ENCODE measurements around the gene MAPK4. TPM values are rescaled to one million over a fixed set of nuclear protein-coding genes. Genes with fewer than 3 reads are reported as not detected.

MAPK4 gene
- total RNA-seq, 1 donor from 2014 or later, result 0.21 TPM

- H3K27me3 Mint-ChIP-seq (ENCODE audit: unreplicated experiment), result no peaks in the 10 kb centered on the region
- TF ChIP-seq CTCF (IDR thresholded peaks at IDR 0.05; ENCODE audit: unreplicated experiment), result no peak
Measured at GRCh38 chr18:50638016-50638883, 78.4 kb downstream of the MAPK4 start.

GRCh38 chr18:50638884-50639420, 79.1 kb downstream of the MAPK4 start:
- TF ChIP-seq CTCF (IDR thresholded peaks at IDR 0.05; ENCODE audit: unreplicated experiment), result no peak
- no peaks in the 10 kb centered on the region for H3K36me3 Mint-ChIP-seq (ENCODE audit: low read depth, unreplicated experiment)
- H3K27me3 Mint-ChIP-seq (ENCODE audit: unreplicated experiment), result no peaks in the 10 kb centered on the region
- peaks cover under 1% of the 10 kb centered on the region for H3K4me1 Mint-ChIP-seq (ENCODE audit: unreplicated experiment)
- no peaks in the 10 kb centered on the region for H3K9me3 Mint-ChIP-seq (ENCODE audit: unreplicated experiment)
- H3K4me3 Mint-ChIP-seq (ENCODE audit: unreplicated experiment), result no peak overlapping the region
- no peak overlapping the region for H3K27ac Mint-ChIP-seq (ENCODE audit: unreplicated experiment)
- no peak for DNase-seq (ENCODE audit: low spot score)

More at GRCh38 chr18:50638016-50638883, 78.4 kb downstream of the MAPK4 start:
- Mint-ChIP-seq H3K9me3 (ENCODE audit: unreplicated experiment) (no peaks in the 10 kb centered on the region), H3K27ac (ENCODE audit: unreplicated experiment) (no peak overlapping the region), H3K4me1 (ENCODE audit: unreplicated experiment) (no peaks in the 10 kb centered on the region), H3K36me3 (ENCODE audit: low read depth, unreplicated experiment) (no peaks in the 10 kb centered on the region), H3K4me3 (ENCODE audit: unreplicated experiment) (no peak overlapping the region)
- no peak for DNase-seq (ENCODE audit: low spot score)

GRCh38 chr18:50639711-50640110, 79.8 kb downstream of the MAPK4 start:
- H3K27ac Mint-ChIP-seq (ENCODE audit: unreplicated experiment), result no peak overlapping the region
- H3K4me3 Mint-ChIP-seq (ENCODE audit: unreplicated experiment), result no peak overlapping the region
- peaks cover 5% of the 10 kb centered on the region for H3K4me1 Mint-ChIP-seq (ENCODE audit: unreplicated experiment)
- H3K27me3 Mint-ChIP-seq (ENCODE audit: unreplicated experiment), result no peaks in the 10 kb centered on the region
- H3K36me3 Mint-ChIP-seq (ENCODE audit: low read depth, unreplicated experiment), result no peaks in the 10 kb centered on the region
- TF ChIP-seq CTCF (IDR thresholded peaks at IDR 0.05; ENCODE audit: unreplicated experiment), result no peak
- no peaks in the 10 kb centered on the region for H3K9me3 Mint-ChIP-seq (ENCODE audit: unreplicated experiment)
- DNase-seq (ENCODE audit: low spot score), result no peak

- TF ChIP-seq CTCF (IDR thresholded peaks at IDR 0.05; ENCODE audit: unreplicated experiment), result no peak
- no peak for DNase-seq (ENCODE audit: low spot score)
- Mint-ChIP-seq H3K27me3 (ENCODE audit: unreplicated experiment) (no peaks in the 10 kb centered on the region), H3K9me3 (ENCODE audit: unreplicated experiment) (no peaks in the 10 kb centered on the region), H3K27ac (ENCODE audit: unreplicated experiment) (no peak overlapping the region), H3K4me1 (ENCODE audit: unreplicated experiment) (peaks cover 9% of the 10 kb centered on the region), H3K4me3 (ENCODE audit: unreplicated experiment) (no peak overlapping the region), H3K36me3 (ENCODE audit: low read depth, unreplicated experiment) (no peaks in the 10 kb centered on the region)
Measured at GRCh38 chr18:50642439-50642838, 82.6 kb downstream of the MAPK4 start.

- no peaks in the 10 kb centered on the region for H3K9me3 Mint-ChIP-seq (ENCODE audit: unreplicated experiment)
- peaks cover 9% of the 10 kb centered on the region for H3K4me1 Mint-ChIP-seq (ENCODE audit: unreplicated experiment)
- no peak for TF ChIP-seq CTCF (IDR thresholded peaks at IDR 0.05; ENCODE audit: unreplicated experiment)
- no peaks in the 10 kb centered on the region for H3K36me3 Mint-ChIP-seq (ENCODE audit: low read depth, unreplicated experiment)
- H3K4me3 Mint-ChIP-seq (ENCODE audit: unreplicated experiment), result no peak overlapping the region
- DNase-seq (ENCODE audit: low spot score), result no peak
- no peaks in the 10 kb centered on the region for H3K27me3 Mint-ChIP-seq (ENCODE audit: unreplicated experiment)
- H3K27ac Mint-ChIP-seq (ENCODE audit: unreplicated experiment), result no peak overlapping the region
Measured at GRCh38 chr18:50644146-50644545, 84.3 kb downstream of the MAPK4 start.

All from endothelial cell (in vitro differentiated cells).